Superior temporal gyrus (tissue), 1 donor: ENCODE measurements around the gene GPT2.

Experiments used
- DNase-seq: peaks from one replicate; pipeline ENCODE4 v3.0.0-alpha.2; 2016; ENCODE audit errors: extremely low spot score

GPT2 gene, protein sequence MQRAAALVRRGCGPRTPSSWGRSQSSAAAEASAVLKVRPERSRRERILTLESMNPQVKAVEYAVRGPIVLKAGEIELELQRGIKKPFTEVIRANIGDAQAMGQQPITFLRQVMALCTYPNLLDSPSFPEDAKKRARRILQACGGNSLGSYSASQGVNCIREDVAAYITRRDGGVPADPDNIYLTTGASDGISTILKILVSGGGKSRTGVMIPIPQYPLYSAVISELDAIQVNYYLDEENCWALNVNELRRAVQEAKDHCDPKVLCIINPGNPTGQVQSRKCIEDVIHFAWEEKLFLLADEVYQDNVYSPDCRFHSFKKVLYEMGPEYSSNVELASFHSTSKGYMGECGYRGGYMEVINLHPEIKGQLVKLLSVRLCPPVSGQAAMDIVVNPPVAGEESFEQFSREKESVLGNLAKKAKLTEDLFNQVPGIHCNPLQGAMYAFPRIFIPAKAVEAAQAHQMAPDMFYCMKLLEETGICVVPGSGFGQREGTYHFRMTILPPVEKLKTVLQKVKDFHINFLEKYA

GRCh38 chr16:46883690-46884512 lies at the start of gene GPT2:
TSS of gene GPT2 (plus strand) at chr16:46884362. CDS start at chr16:46884716, 354 bp downstream.
- peak; percentile 97 for DNase-seq

DNA sequence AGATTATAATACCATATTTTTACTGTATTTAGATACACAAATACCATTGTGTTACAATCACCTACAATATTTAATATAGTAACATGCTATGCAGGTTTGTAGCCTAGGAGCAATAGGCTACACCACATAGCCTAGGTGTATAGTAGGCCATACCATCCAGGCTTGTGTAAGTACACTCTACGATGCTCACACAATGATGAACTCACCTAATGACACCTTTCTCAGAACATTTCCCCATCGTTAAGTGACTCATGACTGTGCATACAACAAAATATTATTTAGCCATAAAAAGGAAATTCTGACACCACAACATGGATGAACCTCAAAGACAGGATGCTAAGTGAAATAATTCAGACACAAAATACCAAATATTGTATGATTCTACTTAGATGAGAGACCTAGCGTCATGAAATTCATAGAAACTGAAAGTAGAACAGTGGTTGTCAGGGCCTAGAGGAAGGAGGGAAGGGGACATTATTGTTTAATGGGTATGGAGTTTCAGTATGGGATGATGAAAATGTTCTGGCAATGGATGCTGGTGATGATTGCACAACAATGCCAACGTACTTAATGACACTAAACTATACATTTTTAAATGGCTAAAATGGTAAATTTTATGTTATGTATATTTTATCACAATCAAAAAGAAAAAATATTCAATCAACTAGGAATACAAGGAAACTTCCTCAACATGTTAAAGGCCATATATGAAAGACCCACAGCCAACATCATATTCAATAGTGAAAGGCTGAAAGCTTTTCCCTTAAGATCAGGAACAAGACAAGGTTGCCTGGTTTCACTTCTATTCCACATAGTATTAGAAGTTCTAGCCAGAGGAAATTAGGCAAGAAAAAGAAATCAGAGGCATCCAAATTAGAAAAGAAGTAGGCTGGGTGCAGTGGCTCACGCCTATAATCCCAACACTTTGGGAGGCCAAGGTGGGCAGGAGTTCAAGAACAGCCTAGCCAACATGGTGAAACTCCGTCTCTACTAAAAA lies 47.3 kb upstream of the GPT2 start:
- no peak for DNase-seq

- DNase-seq, result no peak
Measured at GRCh38 chr16:46839986-46840443, 44.1 kb upstream of the GPT2 start.

GRCh38 chr16:46842192-46842895 lies 41.8 kb upstream of the GPT2 start:
- no peak for DNase-seq

DNA sequence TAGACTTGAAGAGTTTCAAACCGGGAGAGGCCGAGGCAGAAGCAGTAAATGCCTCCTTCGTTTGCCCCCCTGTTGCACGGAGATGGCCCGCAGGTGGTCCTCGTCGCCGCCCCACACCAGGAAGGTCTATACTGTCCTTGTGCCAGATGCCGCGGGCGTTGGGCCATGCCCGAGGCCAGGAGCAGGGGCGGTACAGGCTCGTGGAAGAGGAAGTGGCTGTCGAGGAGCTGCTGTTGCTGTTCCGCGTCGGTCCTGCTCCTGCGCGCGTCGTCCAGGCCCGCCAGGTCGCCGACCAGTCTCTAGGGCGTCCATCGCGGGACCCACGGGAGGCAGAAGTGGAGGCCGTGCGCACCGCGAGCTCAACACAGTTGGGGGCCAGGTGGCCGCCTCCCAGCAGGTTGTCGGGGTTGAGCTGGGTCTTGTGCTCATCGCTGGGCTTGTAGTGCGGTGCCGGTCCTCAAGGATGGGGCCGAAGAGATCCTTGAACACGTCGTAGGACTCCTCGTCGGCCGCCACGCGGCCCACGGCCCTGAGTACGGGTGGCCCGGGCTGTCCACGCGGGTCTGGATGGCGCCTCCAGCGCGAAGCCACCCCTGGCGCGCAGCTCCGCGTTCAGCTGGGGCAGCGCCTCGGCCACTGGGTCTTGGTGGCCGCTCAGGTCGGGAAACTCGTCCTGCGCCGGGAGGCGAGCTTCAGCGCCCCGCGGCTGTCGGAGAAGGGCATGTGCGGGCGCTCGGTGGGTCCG lies 40.1 kb upstream of the GPT2 start:
- no peak for DNase-seq

DNA sequence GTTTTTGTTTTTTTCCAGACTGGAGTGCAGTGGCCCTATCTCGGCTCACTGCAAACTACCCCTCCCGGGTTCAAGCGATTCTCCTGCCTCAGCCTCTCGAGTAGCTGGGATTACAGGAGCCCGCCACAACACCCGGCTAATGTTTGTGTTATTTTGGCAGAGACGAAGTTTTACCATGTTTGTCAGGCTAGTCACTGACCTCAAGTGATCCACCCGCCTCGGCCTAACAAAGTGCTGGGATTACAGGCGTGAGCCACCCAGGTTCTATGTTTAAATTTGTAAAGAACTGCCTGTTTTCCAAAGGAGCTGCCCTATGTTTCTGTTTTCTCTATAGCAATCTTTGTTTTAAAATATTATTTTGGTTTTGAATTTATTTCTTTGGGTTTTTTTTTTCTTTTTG lies 39.4 kb upstream of the GPT2 start:
- no peak for DNase-seq

DNA sequence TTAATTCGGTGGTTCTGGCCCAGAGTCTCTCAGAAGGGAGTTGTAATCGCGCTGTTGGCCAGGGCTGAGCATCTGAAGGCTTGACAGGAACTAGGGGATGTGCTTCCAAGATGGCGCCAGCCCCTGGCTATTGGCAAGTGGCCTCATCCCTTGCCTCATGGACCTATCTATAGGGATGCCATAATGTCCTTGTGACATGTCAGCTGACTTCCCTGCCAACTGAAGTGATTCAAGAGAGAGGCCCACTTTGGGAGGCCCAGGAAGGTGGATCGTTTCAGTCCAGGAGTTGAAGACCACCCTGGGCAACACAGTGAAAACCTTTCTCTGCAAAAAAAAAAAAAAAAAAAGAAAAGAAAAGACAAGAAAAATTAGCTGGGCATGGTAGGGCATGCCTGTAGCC lies 38.2 kb upstream of the GPT2 start:
- no peak for DNase-seq

DNA sequence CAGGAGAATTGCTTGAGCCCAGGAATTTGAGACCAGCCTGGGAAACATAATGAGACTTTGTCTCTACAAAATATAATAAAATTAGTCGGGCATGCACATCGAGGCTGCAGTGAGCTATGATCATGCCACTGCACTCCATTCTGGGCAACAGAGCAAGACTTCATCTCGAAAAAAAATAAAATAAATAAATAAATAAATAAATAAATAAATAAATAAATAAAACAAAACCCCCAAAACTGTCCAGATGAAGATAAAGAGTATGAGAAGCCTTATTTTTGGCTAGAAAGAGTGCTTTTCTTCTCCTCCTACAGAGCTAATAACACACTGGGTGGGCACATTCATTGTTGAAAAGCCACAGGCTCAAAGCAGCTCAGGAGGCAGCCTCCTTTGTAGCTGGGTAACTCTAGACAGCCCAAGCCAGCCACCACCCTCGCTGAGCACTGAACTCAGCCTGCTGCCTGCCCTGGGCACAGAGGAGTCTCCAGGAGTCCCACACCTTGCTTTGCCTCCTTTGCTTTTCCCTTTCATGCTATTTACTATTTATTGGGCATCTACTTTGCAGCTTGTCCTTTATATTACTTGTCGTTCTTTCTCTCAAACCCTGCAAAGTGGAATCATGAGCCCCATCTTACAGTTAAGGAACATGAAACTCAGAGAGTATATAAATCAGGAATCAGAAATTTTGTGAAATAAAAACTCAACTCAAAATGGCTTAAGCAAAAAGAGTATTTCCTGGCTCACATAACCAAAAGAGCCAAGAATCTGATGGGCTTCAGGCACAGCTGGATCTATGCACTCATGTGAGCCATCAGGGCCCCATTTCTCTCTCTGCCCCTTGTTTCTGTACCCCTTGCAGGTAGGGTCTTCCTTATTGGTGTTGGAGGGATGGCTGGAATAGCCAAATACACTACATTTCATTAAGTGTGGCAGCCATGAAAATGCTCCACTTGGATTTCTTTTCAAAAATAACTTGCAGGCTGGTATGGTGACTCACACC lies 35.1 kb upstream of the GPT2 start:
- no peak for DNase-seq

- no peak for DNase-seq
Measured at GRCh38 chr16:46850619-46851555, 33.3 kb upstream of the GPT2 start.

- DNase-seq, result no peak
Measured at GRCh38 chr16:46852130-46852529, 32.0 kb upstream of the GPT2 start.

DNA sequence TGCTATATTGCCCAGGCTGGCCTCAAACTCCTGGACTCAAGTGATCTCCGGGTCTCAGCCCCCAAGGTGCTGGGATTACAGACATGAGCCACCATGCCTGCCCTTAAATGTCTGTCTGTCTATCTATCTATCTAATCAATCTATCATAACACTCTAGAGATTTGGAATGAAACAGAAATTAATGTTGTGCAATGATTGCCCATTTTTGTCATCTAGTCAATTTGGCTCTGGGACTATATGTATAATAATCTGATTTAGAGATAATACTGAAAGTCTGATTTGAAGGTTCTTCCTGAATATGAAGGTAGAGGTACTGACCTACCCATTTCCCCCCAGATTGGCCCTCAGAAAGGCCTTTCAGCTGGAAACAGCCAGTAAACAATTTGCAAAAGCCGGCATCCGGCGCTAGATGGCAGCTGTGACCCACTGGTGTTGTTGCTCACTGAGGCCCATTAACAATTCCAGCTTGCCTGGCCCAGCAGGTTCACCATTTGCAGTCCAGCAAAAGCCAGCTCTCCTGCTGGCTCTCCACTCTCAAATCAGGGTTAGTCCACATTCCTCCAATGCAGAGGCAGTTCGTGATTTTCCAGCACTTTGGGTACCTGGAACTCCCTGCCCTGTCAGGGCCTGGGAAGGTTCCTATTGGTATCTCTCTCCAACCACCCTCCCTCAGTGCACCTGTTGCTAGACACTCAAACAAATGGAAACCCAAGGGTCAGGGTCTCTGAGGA lies 30.3 kb upstream of the GPT2 start:
- DNase-seq, result peak; percentile 97

- DNase-seq, result no peak
Measured at GRCh38 chr16:46854846-46855245, 29.3 kb upstream of the GPT2 start.

DNA sequence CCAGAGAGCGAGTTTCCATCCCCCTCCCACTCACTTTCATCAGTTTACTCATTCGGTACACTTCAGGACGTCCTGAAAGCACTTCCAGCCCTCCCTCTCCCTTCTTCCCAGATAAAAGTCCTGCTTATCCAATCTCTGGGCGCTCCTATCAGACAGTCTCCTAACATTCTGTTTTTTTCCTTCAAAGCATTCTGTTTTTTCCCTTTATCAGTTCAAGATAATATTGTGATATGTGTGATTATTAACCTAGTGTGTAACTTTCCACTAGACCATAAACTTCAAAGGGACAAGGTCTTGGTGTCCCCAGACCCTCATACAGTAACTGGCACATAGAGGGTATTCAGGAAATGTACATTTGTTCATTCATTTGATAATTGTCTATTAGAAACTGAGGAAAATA lies 28.8 kb upstream of the GPT2 start:
- DNase-seq, result no peak

- DNase-seq, result peak; percentile 85
Measured at GRCh38 chr16:46857368-46857945, 26.7 kb upstream of the GPT2 start.

DNA sequence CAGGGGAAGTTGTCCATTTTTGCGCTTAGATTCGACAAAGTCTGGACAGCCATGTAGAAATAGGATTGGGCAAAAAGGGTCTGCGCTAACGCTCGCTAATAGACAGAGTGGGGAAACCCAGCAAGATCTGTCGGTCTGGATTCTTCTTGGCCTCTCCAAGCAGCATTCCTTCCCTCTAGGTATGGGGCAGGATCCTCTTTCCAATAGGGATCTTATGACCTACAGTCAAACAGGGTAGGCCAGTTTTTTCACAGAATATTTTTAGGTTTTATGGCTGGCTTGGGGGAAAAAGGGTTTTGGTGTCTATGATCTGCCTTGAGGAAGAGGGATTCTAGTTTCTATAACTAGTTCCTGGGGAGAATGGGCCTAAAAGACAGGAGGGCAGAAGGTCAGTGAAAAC lies 26.0 kb upstream of the GPT2 start:
- DNase-seq, result no peak

- no peak for DNase-seq
Measured at GRCh38 chr16:46859719-46860152, 24.4 kb upstream of the GPT2 start.
